Transverse colon (tissue), 4 donors: Measurements from ENCODE around the gene CHTF8. TPM values are rescaled to one million over a fixed set of nuclear protein-coding genes. Genes with fewer than 3 reads are reported as not detected.

ENCODE experiments used
- DNase-seq: peaks from one replicate; pipeline ENCODE4 v3.0.0-alpha.2; 2019
- H3K27ac ChIP-seq, 4 donors: fragments of 200-600 bp; sonication (generic); 2 replicates each; pipeline ENCODE4 v1.5.1; 2016 to 2018; ENCODE audit warnings: inconsistent platforms in 4 of 4
- H3K27me3 ChIP-seq: fragments of 200-600 bp; sonication (generic); 2 replicates; pipeline ENCODE4 v1.5.1; 2017; ENCODE audit warnings: inconsistent platforms
- H3K36me3 ChIP-seq, 4 donors: fragments of 200-600 bp; sonication (generic); 2 replicates each; pipeline ENCODE4 v1.5.1; 2017 to 2019; ENCODE audit warnings: inconsistent platforms in 4 of 4
- H3K4me1 ChIP-seq, 4 donors: fragments of 200-600 bp; sonication (generic); 2 replicates each; pipeline ENCODE4 v1.5.1; 2017 to 2020; ENCODE audit warnings: inconsistent platforms in 4 of 4
- H3K4me3 ChIP-seq, 4 donors: fragments of 200-600 bp; sonication (generic); 1 replicate in 1 of 4; 2 replicates in 3 of 4; pipeline versions ENCODE4 v1.5.1 to v1.6.1; 2017 to 2019; ENCODE audit warnings: inconsistent platforms in 4 of 4
- H3K9me3 ChIP-seq, 2 donors: fragments of 200-600 bp; sonication (generic); 2 replicates each; pipeline ENCODE4 v1.5.1; 2017 to 2019; ENCODE audit warnings: inconsistent platforms in 2 of 2
- EP300 ChIP-seq: sonication (generic); formaldehyde crosslinking; IDR thresholded peaks from one replicate; pipeline ENCODE4 v1.6.1; 2017; ENCODE audit warnings: antibody characterized with exemption, low read depth
- POLR2A ChIP-seq: fragments of 450-650 bp; IDR thresholded peaks from one replicate; pipeline ENCODE4 v1.6.1; 2016; ENCODE audit warnings: antibody characterized with exemption, mild to moderate bottlenecking, moderate library complexity
- POLR2AphosphoS5 ChIP-seq, 3 donors: sonication (generic); formaldehyde crosslinking; IDR thresholded peaks; one replicate each; pipeline ENCODE4 v1.6.1; 2016; ENCODE audit warnings: antibody characterized with exemption in 3 of 3
- WGBS, 2 donors: methylation state at CpG; one replicate each; pipeline ENCODE4 v1.1.5; 2018; ENCODE audit warnings: low coverage in 1 of 2; 5-methylcytosine and 5-hydroxymethylcytosine counted together
- in situ Hi-C, 4 donors: fragments of 200-750 bp; cut with MboI; loops; one replicate each; pipeline versions ENCODE4 v1.15.0 to v1.15.1; 2017; ENCODE audit warnings: low sequenced_read_pairs in 3 of 4, low pct_ligation_motif_present in 1 of 4, low pct_unique_long_range_greater_than_20kb in 1 of 4
- intact Hi-C: fragments of 100-400 bp; cut with DNase I; formaldehyde crosslinking; loops from one replicate; pipeline ENCODE4 v1.15.1; 2023; ENCODE audit warnings: low total_unique reads
- total RNA-seq, 4 donors: library from RNA; depleted of rRNA; stranded (reverse); fragments of >200 nt; gene quantifications; one replicate each; pipeline ENCODE4 v1.1.0, GENCODE V29; 2016
- TF ChIP-seq, protein P1 (sequence below), 5 experiments: fragments of 200-600 bp in 3 of 5; fragments of 450-650 bp in 2 of 5; sonication (generic) in 3 of 5; IDR thresholded peaks; 1 replicate in 2 of 5; 2 replicates in 3 of 5; pipeline ENCODE4 v1.5.1; 2016 to 2017; ENCODE audit warnings: antibody characterized with exemption in 5 of 5, inconsistent platforms in 3 of 5, mild to moderate bottlenecking in 2 of 5, moderate library complexity in 1 of 5

CHTF8 gene
- total RNA-seq, 4 donors from 2014 or later: 49.2 to 207 (median 68.9) TPM

DNA sequence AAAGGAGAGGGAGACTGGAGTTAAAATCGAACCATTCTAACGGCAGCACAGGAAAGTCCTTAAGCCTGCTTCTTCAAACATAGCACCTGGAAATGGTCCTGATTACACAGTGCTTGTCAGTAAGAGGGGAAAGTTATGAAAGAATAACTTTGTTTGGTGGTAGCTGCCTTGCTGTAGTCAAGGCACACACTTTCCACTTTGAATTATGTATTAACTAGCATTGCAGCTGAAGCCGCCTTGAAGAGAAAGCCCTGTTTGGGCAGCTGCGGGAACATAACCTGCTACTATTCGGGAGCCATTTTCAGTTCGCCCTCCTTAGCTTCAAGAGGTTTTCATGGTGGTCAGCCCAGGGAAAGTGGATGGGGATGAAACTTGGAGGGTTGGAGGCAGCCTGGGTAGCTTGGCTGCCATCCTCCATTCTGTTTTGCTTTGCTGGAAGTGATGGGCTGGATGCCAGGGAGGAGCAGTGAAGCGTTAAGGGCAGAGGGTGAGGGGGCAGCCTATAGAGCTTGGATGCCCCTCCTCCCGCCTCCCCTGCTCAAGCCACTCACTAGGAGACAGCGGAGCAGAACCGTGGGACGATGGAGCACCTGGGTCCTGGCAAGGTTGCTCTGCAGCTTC is 32.2 kb downstream of the CHTF8 start:
- WGBS, 2 donors: 58 to 70% methylated on average over 2 to 11 of the region's 11 CpGs
- no peak for DNase-seq
- peaks cover 2% of the 10 kb centered on the region for H3K27me3 ChIP-seq
- TF ChIP-seq, protein P1, sequence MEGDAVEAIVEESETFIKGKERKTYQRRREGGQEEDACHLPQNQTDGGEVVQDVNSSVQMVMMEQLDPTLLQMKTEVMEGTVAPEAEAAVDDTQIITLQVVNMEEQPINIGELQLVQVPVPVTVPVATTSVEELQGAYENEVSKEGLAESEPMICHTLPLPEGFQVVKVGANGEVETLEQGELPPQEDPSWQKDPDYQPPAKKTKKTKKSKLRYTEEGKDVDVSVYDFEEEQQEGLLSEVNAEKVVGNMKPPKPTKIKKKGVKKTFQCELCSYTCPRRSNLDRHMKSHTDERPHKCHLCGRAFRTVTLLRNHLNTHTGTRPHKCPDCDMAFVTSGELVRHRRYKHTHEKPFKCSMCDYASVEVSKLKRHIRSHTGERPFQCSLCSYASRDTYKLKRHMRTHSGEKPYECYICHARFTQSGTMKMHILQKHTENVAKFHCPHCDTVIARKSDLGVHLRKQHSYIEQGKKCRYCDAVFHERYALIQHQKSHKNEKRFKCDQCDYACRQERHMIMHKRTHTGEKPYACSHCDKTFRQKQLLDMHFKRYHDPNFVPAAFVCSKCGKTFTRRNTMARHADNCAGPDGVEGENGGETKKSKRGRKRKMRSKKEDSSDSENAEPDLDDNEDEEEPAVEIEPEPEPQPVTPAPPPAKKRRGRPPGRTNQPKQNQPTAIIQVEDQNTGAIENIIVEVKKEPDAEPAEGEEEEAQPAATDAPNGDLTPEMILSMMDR (IDR thresholded peaks at IDR 0.05): no peak
- no peak for TF ChIP-seq EP300
- no peak for TF ChIP-seq POLR2A
- no peak for TF ChIP-seq POLR2AphosphoS5 (IDR thresholded peaks at IDR 0.05)
- H3K4me3 ChIP-seq: no peak overlapping the region
- intact Hi-C loops: loop anchor here (10.0 kb wide), 1 partner anchor 255 kb away; the partner anchor contains the start of gene TANGO6
- no peaks in the 10 kb centered on the region for H3K9me3 ChIP-seq
- peaks cover 0 to 3% (median 1%) of the 10 kb centered on the region in 4 donors for H3K4me1 ChIP-seq
- H3K27ac ChIP-seq: no peak overlapping the region
- H3K36me3 ChIP-seq: no peaks in the 10 kb centered on the region
- in situ Hi-C loops: loop anchor here in 1 of 4 donors (25.0 kb wide), 1 partner anchor 188 kb away; no protein-coding TSS in a partner anchor

DNA sequence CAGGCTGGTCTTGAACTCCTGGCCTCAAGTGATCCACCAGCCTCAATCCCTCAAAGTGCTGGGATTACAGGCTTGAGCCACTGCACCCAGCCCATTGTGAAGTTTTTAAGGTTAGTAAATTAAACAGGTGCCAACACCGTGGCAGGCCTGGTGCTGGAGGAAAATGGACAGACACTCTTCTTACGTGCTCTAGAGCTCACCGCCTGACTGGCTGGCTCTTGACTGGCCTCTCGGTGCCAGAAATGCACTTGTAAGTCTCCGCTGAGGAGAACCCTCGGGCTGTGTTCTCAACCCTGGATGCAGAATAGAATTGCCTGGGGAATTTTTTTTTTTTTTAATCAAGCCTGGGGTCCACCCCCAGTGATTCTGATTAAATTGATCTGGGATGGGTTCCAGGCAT is 37.2 kb downstream of the CHTF8 start:
- H3K27ac ChIP-seq: no peak overlapping the region
- TF ChIP-seq EP300 (no peak), POLR2AphosphoS5 (IDR thresholded peaks at IDR 0.05) (no peak), POLR2A (no peak)
- TF ChIP-seq, protein P1 (IDR thresholded peaks at IDR 0.05): no peak
- 90 to 100% methylated on average over 1 to 6 of the region's 6 CpGs for WGBS, 2 donors
- in situ Hi-C loops (loop anchor here in 1 of 4 donors (25.0 kb wide), 1 partner anchor 458 kb away; the partner anchor contains the start of gene CDH3), intact Hi-C loops (no loop called here)
- H3K36me3 ChIP-seq: no peaks in the 10 kb centered on the region
- H3K4me1 ChIP-seq: no peaks in the 10 kb centered on the region
- DNase-seq: no peak
- H3K9me3 ChIP-seq: no peaks in the 10 kb centered on the region
- no peak overlapping the region for H3K4me3 ChIP-seq
- H3K27me3 ChIP-seq: no peaks in the 10 kb centered on the region

DNA sequence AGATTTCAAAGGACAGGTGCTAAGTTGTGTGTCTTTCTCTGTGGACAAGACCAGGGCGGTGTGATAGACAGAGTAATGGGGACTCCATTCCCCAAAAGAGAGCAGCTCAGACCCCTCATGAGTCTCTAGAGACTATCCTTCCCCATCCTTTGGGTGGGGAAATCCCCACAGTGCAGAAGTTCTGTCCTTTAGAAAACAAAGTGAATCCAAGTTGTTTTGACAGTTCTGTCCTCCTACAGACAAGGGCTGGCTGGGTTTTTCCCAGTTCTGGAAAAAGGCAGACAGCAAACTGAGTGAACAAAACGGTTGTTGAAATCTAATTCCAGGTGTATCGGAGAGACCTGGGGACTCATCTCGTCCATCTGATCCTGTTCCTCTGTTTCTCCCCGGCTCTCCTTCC is 37.9 kb downstream of the CHTF8 start:
- 70 to 75% methylated on average over 4 to 5 of the region's 5 CpGs for WGBS, 2 donors

DNA sequence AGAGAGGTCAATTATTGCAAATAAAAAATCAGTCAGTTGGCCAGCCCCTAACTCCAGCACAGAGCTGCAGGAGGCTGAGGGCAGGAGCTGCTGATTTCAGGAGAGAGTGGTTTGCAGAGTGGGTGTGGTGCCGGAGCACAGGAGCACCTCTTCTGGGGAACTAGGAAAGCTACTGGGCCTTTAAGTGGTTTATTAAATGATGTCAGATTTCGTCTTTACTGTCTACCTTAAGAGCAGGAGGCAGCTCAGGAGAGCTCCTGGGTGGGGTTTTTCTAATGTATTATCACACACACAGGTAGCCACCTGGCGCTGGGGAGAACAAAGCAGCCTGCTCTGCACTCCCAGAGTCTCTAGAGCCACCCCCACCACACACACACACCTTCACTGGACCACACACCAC is 38.4 kb downstream of the CHTF8 start:
- Histone ChIP-seq H3K36me3 (no peaks in the 10 kb centered on the region), H3K9me3 (no peaks in the 10 kb centered on the region), H3K27ac (no peak overlapping the region), H3K27me3 (no peaks in the 10 kb centered on the region), H3K4me3 (no peak overlapping the region), H3K4me1 (no peaks in the 10 kb centered on the region)
- no peak for DNase-seq
- TF ChIP-seq EP300 (no peak), POLR2AphosphoS5 (IDR thresholded peaks at IDR 0.05) (no peak)
- 47% methylated on average over 3 of the region's 3 CpGs; no CpG with 5 or more reads in 1 of the 2 donors for WGBS, 2 donors
- in situ Hi-C loops (loop anchor here in 1 of 4 donors (25.0 kb wide), 1 partner anchor 457 kb away; the partner anchor contains the start of gene CDH3), intact Hi-C loops (no loop called here)

More for the DNA sequence above, 37.9 kb downstream of the CHTF8 start:
- H3K36me3 ChIP-seq: no peaks in the 10 kb centered on the region
- TF ChIP-seq, protein P1 (IDR thresholded peaks at IDR 0.05): no peak
- TF ChIP-seq POLR2A (no peak), EP300 (no peak), POLR2AphosphoS5 (IDR thresholded peaks at IDR 0.05) (no peak)
- no peaks in the 10 kb centered on the region for H3K27me3 ChIP-seq
- H3K27ac ChIP-seq: no peak overlapping the region
- intact Hi-C loops (no loop called here), in situ Hi-C loops (loop anchor here in 1 of 4 donors (25.0 kb wide), 1 partner anchor 457 kb away; the partner anchor contains the start of gene CDH3)
- no peak for DNase-seq
- no peaks in the 10 kb centered on the region for H3K9me3 ChIP-seq
- H3K4me1 ChIP-seq: no peaks in the 10 kb centered on the region
- no peak overlapping the region for H3K4me3 ChIP-seq
